GDM1 (cell line): Measurements from ENCODE around the gene ZNF850.
"Not testable (repeated sequence)": the region's sequence is repeated elsewhere in the genome, so short reads cannot be mapped to it uniquely, and the experiment has no call there.

Source experiments
- DNase-seq: peaks from one replicate; lab custom pipeline; 2025; lab: John Stamatoyannopoulos, UW

Gene ZNF850

GRCh38 chr19:36772311-36773222 is at the start of gene ZNF850:
TSS of gene ZNF850 (minus strand) at chr19:36772807. CDS start at chr19:36762606, 10,201 bp downstream.
- peak; percentile 88 for DNase-seq

- no peak for DNase-seq
Measured at GRCh38 chr19:36821758-36822157, 49.2 kb upstream of the ZNF850 start.

DNA sequence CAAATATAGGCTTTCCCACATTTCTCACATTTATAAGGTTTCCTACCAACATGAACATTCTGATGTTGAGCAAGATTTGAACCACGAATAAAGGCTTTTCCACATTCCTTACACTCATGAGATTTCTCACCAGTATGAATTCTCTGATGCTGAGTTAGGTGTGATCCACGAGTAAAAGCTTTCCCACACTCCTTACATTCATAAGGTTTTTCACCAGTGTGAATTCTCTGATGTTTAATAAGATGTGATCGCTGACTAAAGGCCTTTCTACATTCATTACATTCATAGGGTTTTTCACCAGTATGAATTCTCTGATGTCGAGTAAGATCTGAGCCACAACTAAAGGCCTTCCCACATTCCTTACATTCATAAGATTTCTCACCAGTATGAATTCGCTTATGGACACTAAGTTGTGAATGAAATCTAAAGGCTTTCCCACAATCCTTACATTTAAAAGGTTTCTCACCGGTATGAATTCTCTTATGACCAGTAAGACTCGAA is 46.6 kb upstream of the ZNF850 start:
- no peak for DNase-seq

DNA sequence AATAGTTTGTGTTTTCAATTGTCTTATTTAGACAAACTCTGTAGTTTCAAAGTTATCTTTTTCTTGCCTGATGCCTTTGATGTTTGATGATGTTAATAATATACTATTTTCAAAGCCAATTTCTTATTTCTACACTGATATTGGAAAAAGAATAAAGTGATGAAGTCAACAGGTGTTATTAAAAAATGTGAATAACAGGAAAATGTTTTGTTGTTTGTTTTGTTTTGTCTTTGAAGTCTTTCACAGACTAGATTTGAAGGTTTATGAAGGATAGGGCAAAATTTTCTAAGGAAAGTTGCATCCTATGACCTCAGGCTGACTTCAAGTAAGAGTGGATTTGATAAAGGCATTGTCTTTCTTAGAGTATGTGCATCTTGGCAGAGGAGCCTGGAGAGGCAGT is 34.4 kb upstream of the ZNF850 start:
- DNase-seq, result no peak

DNA sequence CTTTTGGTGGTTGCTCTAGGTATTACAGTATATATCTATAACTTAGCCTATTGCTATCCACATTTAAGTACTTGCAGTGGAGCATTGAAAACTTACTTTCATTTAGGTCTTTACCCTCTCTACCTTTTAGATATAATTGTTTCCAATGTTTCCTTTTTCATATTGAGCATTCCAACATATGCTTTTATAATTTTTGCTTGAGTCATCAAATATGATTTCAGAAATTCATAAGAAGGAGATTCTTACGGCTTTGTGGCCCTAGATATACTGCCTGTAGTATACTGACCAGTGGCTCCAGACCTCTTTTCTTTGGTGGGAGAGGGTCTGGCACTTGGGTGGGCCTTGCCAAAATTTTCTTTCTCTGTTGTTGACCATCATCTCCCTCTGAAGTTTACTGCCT is 32.8 kb upstream of the ZNF850 start:
- no peak for DNase-seq

GRCh38 chr19:36797786-36798108 is 25.1 kb upstream of the ZNF850 start:
- no peak for DNase-seq

DNA sequence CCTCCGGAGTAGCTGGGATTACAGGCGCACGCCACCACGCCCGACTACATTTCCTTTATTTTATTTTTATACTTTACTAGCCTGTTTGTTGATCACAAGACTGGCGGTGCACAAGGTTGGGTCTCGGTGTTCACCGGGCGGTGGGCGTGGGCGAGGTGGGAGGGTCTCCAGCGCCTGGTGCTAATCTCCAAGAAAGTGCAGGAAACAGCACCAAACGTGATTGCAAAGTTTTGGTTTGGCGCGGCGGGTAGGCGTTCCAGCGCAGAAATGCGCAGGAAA is 24.0 kb upstream of the ZNF850 start:
- no peak for DNase-seq

DNA sequence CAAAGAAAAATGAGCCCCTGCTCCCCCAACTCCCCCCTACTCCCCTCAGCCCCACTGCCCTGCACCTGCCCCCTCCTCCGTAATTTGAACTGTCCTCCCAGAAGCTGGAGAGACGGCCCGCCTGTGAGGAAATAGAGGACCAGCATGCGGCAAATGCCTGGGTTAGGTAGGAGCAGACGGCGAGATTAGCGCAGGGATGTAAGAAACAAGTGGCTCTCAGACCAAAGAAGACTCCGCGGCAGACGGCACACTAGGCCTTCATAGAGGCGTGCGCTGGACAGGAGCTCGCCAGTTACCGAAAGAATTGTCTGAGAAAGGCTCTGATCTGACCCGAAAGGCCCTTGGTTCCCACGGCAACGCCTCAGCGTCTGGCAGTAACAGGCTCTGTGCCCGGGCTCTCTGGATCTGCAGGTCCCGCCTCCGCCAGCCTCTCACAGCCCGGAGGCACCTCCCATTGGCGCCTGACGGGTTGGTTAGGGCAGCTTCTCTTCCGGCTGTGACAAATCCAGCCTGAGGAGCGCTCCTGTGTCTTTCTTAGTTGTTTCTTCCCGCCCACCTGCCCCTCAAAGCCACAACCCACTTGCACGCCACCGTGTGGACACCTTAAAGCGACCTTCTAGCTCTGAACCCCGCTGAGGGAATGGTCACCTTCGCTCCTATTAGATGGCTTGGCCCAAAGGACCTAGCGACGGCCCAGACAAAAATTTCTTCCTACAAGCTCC is 19.0 kb upstream of the ZNF850 start:
- not testable (repeated sequence) for DNase-seq

DNA sequence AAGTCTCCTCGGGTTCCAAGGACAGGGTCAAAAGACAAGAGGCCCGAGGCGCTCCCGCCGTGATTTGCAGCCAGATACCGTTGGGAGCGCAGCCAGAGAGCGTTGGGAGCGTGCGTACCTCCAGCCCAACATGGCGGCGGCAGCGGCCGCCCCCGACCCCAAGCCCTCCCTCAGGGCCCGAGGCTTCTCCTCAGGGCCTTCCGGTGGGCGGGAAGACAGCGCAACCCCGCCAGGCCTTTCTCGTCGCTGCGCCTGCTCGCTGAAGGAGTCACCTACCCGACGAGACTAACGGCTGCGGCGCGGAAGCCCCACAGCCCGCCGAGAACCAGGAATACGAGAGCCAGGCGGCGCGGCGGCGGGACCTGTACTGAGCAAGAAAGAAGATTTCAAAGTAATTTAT is 3.2 kb upstream of the ZNF850 start:
- no peak for DNase-seq

GRCh38 chr19:36773223-36773579 is 594 bp upstream of the ZNF850 start:
- DNase-seq, result no peak

DNA sequence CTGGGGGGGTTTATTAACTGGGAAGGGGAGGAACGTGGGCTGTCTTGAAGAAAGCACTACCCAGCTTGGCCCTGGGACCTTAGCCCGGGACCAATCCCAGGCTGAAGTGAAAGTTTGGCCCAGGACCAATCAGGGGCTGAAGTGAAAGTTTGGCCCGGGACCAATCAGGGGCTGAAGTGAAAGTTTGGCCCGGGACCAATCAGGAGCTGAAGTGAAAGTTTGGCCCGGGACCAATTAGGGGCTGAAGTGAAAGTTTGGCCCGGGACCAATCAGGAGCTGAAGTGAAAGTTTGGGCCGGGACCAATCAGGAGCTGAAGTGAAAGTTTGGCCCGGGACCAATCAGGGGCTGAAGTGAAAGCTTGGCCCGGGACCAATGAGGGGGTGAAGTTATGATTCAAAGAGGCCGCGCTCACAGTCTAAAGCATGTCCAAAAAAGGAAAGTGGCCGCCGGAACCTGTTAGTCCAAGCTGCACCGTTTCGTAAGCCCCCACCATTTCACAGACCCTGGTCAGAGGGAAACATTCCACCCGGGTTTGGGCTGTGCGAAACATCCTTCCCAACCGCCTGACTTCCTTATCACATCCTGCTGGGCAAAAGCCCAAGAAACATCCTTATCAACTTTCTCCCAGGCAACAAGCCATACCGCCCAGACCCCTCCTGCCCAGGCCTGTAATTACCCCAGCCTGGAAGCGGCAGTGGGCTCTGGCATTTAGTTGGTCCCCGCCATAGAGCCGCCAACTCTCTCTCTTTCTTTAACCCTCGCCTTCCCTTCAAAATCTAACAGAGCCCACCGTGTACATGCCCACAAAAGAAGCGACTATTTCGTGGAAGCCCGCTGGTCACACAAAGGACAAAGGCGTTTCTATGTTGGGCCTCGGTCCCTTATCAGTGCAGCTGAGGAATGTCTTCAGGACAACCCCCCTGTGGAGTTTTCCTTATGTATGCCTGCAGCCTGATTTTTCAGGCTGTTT is 1.1 kb downstream of the ZNF850 start:
- peak; percentile 70 for DNase-seq

- DNase-seq, result no peak
Measured at GRCh38 chr19:36750066-36750691, 22.4 kb downstream of the ZNF850 start.

GRCh38 chr19:36749613-36750012 is 23.0 kb downstream of the ZNF850 start:
- DNase-seq, result not testable (repeated sequence)

GRCh38 chr19:36748431-36749275 is 24.0 kb downstream of the ZNF850 start:
- no peak for DNase-seq

GRCh38 chr19:36747750-36748149 is 24.9 kb downstream of the ZNF850 start:
- DNase-seq, result no peak

- no peak for DNase-seq
Measured at GRCh38 chr19:36745870-36746269, 26.7 kb downstream of the ZNF850 start.

DNA sequence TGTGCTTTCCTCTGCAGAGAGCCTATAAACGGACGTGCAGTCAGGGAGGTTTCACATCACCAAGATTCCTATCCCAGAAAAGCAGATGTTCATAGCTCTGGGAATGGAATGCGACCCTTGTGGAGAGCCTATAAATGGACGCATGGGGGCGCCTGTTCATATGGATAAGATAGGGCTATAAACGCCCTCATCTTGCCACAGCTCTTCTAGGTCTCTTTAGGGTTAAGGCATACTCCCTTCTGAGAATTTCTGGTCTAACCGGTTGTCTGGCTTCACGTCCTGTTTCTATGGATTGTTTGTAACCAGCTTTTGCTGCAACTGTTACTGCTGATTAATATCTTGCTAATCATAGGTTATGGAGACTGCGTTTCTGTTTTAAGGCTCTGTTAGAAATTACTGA is 36.4 kb downstream of the ZNF850 start:
- DNase-seq, result not testable (repeated sequence)

GRCh38 chr19:36719687-36720556 is 52.7 kb downstream of the ZNF850 start:
- DNase-seq, result no peak

GRCh38 chr19:36709423-36709822 is 63.2 kb downstream of the ZNF850 start:
- no peak for DNase-seq

- DNase-seq, result no peak
Measured at GRCh38 chr19:36707134-36707533, 65.5 kb downstream of the ZNF850 start.
